AG04450 (cell line): ENCODE results near the gene MNAT1. TPM values are rescaled to one million over a fixed set of nuclear protein-coding genes. Genes with fewer than 3 reads are reported as not detected.

ENCODE experiments used
- CTCF ChIA-PET: fragments of 300-600, 350-600 bp; formaldehyde crosslinking; extraction: SDS; loops from one replicate; lab custom pipeline; 2022; ENCODE audit warnings: antibody characterized with exemption, inconsistent platforms; lab: Charles Lee
- POLR2A ChIA-PET: fragments of 350-600 bp; formaldehyde crosslinking; extraction: SDS; loops from one replicate; lab custom pipeline; 2021; ENCODE audit warnings: antibody characterized with exemption, inconsistent platforms; lab: Yijun Ruan, JAX
- DNase-seq: peaks from one replicate; pipeline ENCODE4 v3.0.0-alpha.2; 2011; ENCODE audit warnings: low read depth, low spot score
- H3K27ac ChIP-seq: one replicate; pipeline ENCODE4 v1.5.1; 2012; ENCODE audit warnings: low read depth, low read length, control low read depth
- H3K27me3 ChIP-seq: one replicate; pipeline ENCODE4 v1.6.0; 2012; ENCODE audit warnings: low read length; ENCODE audit not compliant: control insufficient read depth, insufficient read depth
- H3K4me3 ChIP-seq: 2 replicates; pipeline ENCODE4 v1.5.1; 2011; ENCODE audit warnings: mild to moderate bottlenecking, low read depth, low read length, control low read depth
- H3K9me3 ChIP-seq: 2 replicates; pipeline ENCODE4 v1.5.1; 2012; ENCODE audit warnings: low read length; ENCODE audit not compliant: control insufficient read depth, insufficient read depth
- CTCF ChIP-seq: IDR thresholded peaks from 2 replicates; pipeline ENCODE4 v1.5.1; 2011; ENCODE audit warnings: low read depth, low read length, control low read depth, inconsistent platforms
- polyA plus RNA-seq: library from polyadenylated mRNA; depleted of rRNA; stranded (reverse); fragments of >200 nt; gene quantifications from 2 replicates; pipeline ENCODE4 v1.2.3, GENCODE V29; 2011

The MNAT1 gene
- polyA plus RNA-seq, 1 experiment: 69.3 TPM

- CTCF ChIA-PET: no interaction called here
- TF ChIP-seq CTCF: no peak
These were observed 52.3 kb downstream of the MNAT1 start for GRCh38 chr14:60786905-60787304.

GRCh38 chr14:60789656-60790055 lies 55.1 kb downstream of the MNAT1 start:
- Histone ChIP-seq H3K4me3 (no peak overlapping the region), H3K27me3 (no peaks in the 10 kb centered on the region), H3K27ac (no peak overlapping the region), H3K9me3 (no peaks in the 10 kb centered on the region)
- POLR2A ChIA-PET: no interaction called here
- TF ChIP-seq CTCF: no peak
- no peak for DNase-seq
- CTCF ChIA-PET: no interaction called here

More at GRCh38 chr14:60786905-60787304, 52.3 kb downstream of the MNAT1 start:
- H3K27ac ChIP-seq: no peak overlapping the region
- no peak for DNase-seq
- H3K4me3 ChIP-seq: no peak overlapping the region
- H3K9me3 ChIP-seq: no peaks in the 10 kb centered on the region
- POLR2A ChIA-PET: no interaction called here
- no peaks in the 10 kb centered on the region for H3K27me3 ChIP-seq

- CTCF ChIA-PET: no interaction called here
- Histone ChIP-seq H3K9me3 (no peaks in the 10 kb centered on the region), H3K27ac (no peak overlapping the region), H3K4me3 (no peak overlapping the region), H3K27me3 (no peaks in the 10 kb centered on the region)
- no peak for TF ChIP-seq CTCF
- POLR2A ChIA-PET: no interaction called here
- DNase-seq: no peak
These were observed 56.3 kb downstream of the MNAT1 start for GRCh38 chr14:60790850-60791249.

- ChIA-PET CTCF (no interaction called here), POLR2A (no interaction called here)
- Histone ChIP-seq H3K27ac (no peak overlapping the region), H3K9me3 (no peaks in the 10 kb centered on the region), H3K4me3 (no peak overlapping the region), H3K27me3 (no peaks in the 10 kb centered on the region)
- TF ChIP-seq CTCF: no peak
- DNase-seq: no peak
These were observed 61.9 kb downstream of the MNAT1 start for GRCh38 chr14:60796434-60796833.

- H3K9me3 ChIP-seq: no peaks in the 10 kb centered on the region
- H3K27me3 ChIP-seq: no peaks in the 10 kb centered on the region
- ChIA-PET CTCF (no interaction called here), POLR2A (no interaction called here)
- no peak overlapping the region for H3K4me3 ChIP-seq
- TF ChIP-seq CTCF: no peak
- H3K27ac ChIP-seq: no peak overlapping the region
- no peak for DNase-seq
These were observed 65.8 kb downstream of the MNAT1 start for GRCh38 chr14:60800409-60800808.
